Measurements from ENCODE around the gene ANO2.

ANO2 gene

GRCh38 chr12:5593086-5593485 lies 352.0 kb downstream of the ANO2 start:
- TF ChIP-seq TAF1 (IDR thresholded peaks at IDR 0.05; ENCODE audit: low read depth) = no peak
- no peak for TF ChIP-seq EP300 (IDR thresholded peaks at IDR 0.05; ENCODE audit: borderline replicate concordance)
- TF ChIP-seq, protein P1, sequence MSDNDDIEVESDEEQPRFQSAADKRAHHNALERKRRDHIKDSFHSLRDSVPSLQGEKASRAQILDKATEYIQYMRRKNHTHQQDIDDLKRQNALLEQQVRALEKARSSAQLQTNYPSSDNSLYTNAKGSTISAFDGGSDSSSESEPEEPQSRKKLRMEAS (IDR thresholded peaks at IDR 0.05) = no peak
- TF ChIP-seq TCF12 (IDR thresholded peaks at IDR 0.05; ENCODE audit: low read depth) = no peak
- no peak for TF ChIP-seq FOXM1 (IDR thresholded peaks at IDR 0.05; ENCODE audit: borderline replicate concordance, low read depth)
- TF ChIP-seq RAD21 (IDR thresholded peaks at IDR 0.05; ENCODE audit: low read depth) = no peak
- TF ChIP-seq YY1 (IDR thresholded peaks at IDR 0.05; ENCODE audit: low read depth) = no peak
- TF ChIP-seq, protein P2, sequence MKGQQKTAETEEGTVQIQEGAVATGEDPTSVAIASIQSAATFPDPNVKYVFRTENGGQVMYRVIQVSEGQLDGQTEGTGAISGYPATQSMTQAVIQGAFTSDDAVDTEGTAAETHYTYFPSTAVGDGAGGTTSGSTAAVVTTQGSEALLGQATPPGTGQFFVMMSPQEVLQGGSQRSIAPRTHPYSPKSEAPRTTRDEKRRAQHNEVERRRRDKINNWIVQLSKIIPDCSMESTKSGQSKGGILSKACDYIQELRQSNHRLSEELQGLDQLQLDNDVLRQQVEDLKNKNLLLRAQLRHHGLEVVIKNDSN (IDR thresholded peaks at IDR 0.05) = no peak
- no peak for TF ChIP-seq CREB1 (IDR thresholded peaks at IDR 0.05; ENCODE audit: low read depth)
- TF ChIP-seq ZBTB7A (IDR thresholded peaks at IDR 0.05; ENCODE audit: low read depth) = no peak
- no peak for TF ChIP-seq CEBPB (IDR thresholded peaks at IDR 0.05)
- TF ChIP-seq EGR1 (IDR thresholded peaks at IDR 0.05) = no peak
- TF ChIP-seq NFIC (IDR thresholded peaks at IDR 0.05) = no peak
- TF ChIP-seq TEAD4 (IDR thresholded peaks at IDR 0.05) = no peak
- TF ChIP-seq, protein P3, sequence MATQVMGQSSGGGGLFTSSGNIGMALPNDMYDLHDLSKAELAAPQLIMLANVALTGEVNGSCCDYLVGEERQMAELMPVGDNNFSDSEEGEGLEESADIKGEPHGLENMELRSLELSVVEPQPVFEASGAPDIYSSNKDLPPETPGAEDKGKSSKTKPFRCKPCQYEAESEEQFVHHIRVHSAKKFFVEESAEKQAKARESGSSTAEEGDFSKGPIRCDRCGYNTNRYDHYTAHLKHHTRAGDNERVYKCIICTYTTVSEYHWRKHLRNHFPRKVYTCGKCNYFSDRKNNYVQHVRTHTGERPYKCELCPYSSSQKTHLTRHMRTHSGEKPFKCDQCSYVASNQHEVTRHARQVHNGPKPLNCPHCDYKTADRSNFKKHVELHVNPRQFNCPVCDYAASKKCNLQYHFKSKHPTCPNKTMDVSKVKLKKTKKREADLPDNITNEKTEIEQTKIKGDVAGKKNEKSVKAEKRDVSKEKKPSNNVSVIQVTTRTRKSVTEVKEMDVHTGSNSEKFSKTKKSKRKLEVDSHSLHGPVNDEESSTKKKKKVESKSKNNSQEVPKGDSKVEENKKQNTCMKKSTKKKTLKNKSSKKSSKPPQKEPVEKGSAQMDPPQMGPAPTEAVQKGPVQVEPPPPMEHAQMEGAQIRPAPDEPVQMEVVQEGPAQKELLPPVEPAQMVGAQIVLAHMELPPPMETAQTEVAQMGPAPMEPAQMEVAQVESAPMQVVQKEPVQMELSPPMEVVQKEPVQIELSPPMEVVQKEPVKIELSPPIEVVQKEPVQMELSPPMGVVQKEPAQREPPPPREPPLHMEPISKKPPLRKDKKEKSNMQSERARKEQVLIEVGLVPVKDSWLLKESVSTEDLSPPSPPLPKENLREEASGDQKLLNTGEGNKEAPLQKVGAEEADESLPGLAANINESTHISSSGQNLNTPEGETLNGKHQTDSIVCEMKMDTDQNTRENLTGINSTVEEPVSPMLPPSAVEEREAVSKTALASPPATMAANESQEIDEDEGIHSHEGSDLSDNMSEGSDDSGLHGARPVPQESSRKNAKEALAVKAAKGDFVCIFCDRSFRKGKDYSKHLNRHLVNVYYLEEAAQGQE (IDR thresholded peaks at IDR 0.05; ENCODE audit: low read depth) = no peak

GRCh38 chr12:5592310-5592709 lies 352.7 kb downstream of the ANO2 start:
- TF ChIP-seq YY1 (IDR thresholded peaks at IDR 0.05; ENCODE audit: low read depth) (no peak), TCF12 (IDR thresholded peaks at IDR 0.05; ENCODE audit: low read depth) (no peak), CREB1 (IDR thresholded peaks at IDR 0.05; ENCODE audit: low read depth) (no peak), TEAD4 (IDR thresholded peaks at IDR 0.05) (no peak), EP300 (IDR thresholded peaks at IDR 0.05; ENCODE audit: borderline replicate concordance) (no peak), NFIC (IDR thresholded peaks at IDR 0.05) (no peak)
- TF ChIP-seq, protein P2 (IDR thresholded peaks at IDR 0.05) = no peak

DNA sequence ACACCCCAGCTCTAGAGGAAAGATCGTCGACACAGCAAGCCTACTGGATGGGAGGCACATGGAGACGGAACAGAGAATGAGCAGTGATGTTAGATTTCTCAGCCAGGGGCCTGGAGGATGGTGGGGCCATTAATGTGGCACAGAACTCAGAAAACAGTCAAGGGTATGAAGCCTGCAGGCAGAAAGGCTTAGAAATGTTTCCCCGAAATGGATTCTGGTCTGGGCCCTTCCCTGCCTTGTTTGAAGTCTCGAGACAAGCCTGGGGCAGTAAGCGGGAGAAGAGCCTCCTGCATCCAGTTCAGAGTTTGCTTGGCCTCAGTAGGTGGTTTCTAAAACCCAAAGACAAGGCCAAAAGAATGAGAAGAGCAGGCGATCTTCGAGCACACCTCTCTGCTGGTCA lies 354.7 kb downstream of the ANO2 start:
- TF ChIP-seq CEBPB (IDR thresholded peaks at IDR 0.05) (no peak), RAD21 (IDR thresholded peaks at IDR 0.05; ENCODE audit: low read depth) (no peak), TCF12 (IDR thresholded peaks at IDR 0.05; ENCODE audit: low read depth) (no peak), FOXM1 (IDR thresholded peaks at IDR 0.05; ENCODE audit: borderline replicate concordance, low read depth) (no peak), TAF1 (IDR thresholded peaks at IDR 0.05; ENCODE audit: low read depth) (no peak), ZBTB7A (IDR thresholded peaks at IDR 0.05; ENCODE audit: low read depth) (no peak), CREB1 (IDR thresholded peaks at IDR 0.05; ENCODE audit: low read depth) (no peak), EGR1 (IDR thresholded peaks at IDR 0.05) (no peak), YY1 (IDR thresholded peaks at IDR 0.05; ENCODE audit: low read depth) (no peak), EP300 (IDR thresholded peaks at IDR 0.05; ENCODE audit: borderline replicate concordance) (no peak), TEAD4 (IDR thresholded peaks at IDR 0.05) (no peak), NFIC (IDR thresholded peaks at IDR 0.05) (no peak)
- TF ChIP-seq, protein P2 (IDR thresholded peaks at IDR 0.05) = no peak
- TF ChIP-seq, protein P1 (IDR thresholded peaks at IDR 0.05) = no peak
- TF ChIP-seq, protein P3 (IDR thresholded peaks at IDR 0.05; ENCODE audit: low read depth) = no peak

- TF ChIP-seq, protein P2 (IDR thresholded peaks at IDR 0.05) = no peak
- TF ChIP-seq TAF1 (IDR thresholded peaks at IDR 0.05; ENCODE audit: low read depth) = no peak
- TF ChIP-seq, protein P1 (IDR thresholded peaks at IDR 0.05) = no peak
Observed at GRCh38 chr12:5589054-5589453, 356.0 kb downstream of the ANO2 start.

- no peak for TF ChIP-seq RAD21 (IDR thresholded peaks at IDR 0.05; ENCODE audit: low read depth)
- no peak for TF ChIP-seq TCF12 (IDR thresholded peaks at IDR 0.05; ENCODE audit: low read depth)
- TF ChIP-seq, protein P1 (IDR thresholded peaks at IDR 0.05) = no peak
- no peak for TF ChIP-seq TEAD4 (IDR thresholded peaks at IDR 0.05)
- no peak for TF ChIP-seq EGR1 (IDR thresholded peaks at IDR 0.05)
- TF ChIP-seq FOXM1 (IDR thresholded peaks at IDR 0.05; ENCODE audit: borderline replicate concordance, low read depth) = no peak
- TF ChIP-seq CEBPB (IDR thresholded peaks at IDR 0.05) = no peak
- no peak for TF ChIP-seq EP300 (IDR thresholded peaks at IDR 0.05; ENCODE audit: borderline replicate concordance)
- TF ChIP-seq, protein P3 (IDR thresholded peaks at IDR 0.05; ENCODE audit: low read depth) = no peak
- no peak for TF ChIP-seq CREB1 (IDR thresholded peaks at IDR 0.05; ENCODE audit: low read depth)
- no peak for TF ChIP-seq YY1 (IDR thresholded peaks at IDR 0.05; ENCODE audit: low read depth)
- TF ChIP-seq NFIC (IDR thresholded peaks at IDR 0.05) = no peak
- no peak for TF ChIP-seq TAF1 (IDR thresholded peaks at IDR 0.05; ENCODE audit: low read depth)
Observed at GRCh38 chr12:5588591-5588990, 356.5 kb downstream of the ANO2 start.
